ENCODE results near the gene COL4A5. TPM values are rescaled to one million over a fixed set of nuclear protein-coding genes. Genes with fewer than 3 reads are reported as not detected.
"Not testable (repeated sequence)": the region's sequence is repeated elsewhere in the genome, so short reads cannot be mapped to it uniquely, and the experiment has no call there.

The COL4A5 gene
- polyA plus RNA-seq (2012; ENCODE audit: insufficient read depth, insufficient read length) = not detected

DNA sequence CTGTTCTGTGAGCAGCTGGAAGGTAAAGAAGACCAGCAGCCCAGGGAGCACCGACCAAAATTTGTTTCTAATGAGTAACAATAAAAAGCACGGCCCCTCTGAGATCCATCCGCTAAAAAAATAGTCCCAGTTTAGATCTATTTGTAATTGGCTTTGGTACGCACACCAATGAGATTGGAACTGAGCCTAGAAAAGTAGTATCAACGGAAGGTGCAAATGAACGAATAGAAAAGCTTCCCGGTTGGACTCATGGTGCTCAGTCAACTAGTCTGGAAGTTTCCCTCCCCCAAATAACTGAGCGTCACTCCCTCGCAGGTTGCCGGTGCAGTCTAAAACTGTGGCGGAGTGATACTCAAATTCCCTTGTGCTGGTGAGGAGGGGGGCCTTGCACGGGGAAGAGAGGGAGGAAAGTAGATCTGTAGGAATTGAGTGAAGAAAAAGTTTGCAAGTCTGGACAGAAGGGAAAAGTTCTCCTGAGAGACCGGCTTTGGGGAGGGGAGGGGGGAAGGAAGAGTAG, at the start of gene COL4A5:
Gene COL4A5, plus strand, starts transcription at position 413 of the 517 bp plus-strand sequence. CDS start 288 bp downstream, outside the sequence.
- no peak for DNase-seq (ENCODE audit: low read depth, low spot score)
- H3K4me3 ChIP-seq (ENCODE audit: low read length) = no peak within 1 kb of the TSS

DNA sequence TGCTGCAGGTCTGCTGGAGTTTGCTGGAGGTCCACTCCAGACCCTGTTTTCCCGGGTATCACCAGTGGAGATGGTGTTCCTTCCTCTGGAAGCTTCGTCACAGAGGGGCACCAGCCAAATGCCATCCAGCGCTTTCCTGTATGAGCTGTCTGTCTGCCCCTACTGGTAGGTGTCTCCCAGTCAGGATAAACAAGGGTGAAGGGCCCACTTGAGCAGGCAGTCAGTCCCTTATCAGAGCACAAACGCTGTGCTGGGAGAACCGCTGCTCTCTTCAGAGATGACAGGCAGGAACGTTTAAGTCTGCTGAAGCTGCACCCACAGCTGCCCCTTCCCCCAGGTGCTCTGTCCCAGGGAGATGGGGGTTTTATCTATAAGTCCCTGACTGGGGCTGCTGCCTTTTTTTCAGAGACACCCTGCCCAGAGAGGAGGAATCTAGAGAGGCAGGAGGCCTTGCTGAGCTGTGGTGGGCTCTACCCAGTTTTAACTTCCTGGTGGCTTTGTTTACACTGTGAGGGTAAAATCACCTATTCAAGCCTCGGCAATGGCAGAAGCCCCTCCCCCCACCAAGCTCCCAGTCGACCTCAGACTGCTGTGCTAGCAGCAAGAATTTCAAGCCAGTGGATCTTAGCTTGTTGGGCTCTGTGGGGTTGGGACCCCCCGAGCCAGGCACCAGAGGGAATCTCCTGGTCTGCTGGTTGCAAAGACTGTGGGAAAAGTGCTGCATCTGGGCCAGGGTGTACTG, 48.5 kb upstream of the COL4A5 start:
- H3K4me3 ChIP-seq (ENCODE audit: low read length); DNase-seq (ENCODE audit: low read depth, low spot score): not testable (repeated sequence)

DNA sequence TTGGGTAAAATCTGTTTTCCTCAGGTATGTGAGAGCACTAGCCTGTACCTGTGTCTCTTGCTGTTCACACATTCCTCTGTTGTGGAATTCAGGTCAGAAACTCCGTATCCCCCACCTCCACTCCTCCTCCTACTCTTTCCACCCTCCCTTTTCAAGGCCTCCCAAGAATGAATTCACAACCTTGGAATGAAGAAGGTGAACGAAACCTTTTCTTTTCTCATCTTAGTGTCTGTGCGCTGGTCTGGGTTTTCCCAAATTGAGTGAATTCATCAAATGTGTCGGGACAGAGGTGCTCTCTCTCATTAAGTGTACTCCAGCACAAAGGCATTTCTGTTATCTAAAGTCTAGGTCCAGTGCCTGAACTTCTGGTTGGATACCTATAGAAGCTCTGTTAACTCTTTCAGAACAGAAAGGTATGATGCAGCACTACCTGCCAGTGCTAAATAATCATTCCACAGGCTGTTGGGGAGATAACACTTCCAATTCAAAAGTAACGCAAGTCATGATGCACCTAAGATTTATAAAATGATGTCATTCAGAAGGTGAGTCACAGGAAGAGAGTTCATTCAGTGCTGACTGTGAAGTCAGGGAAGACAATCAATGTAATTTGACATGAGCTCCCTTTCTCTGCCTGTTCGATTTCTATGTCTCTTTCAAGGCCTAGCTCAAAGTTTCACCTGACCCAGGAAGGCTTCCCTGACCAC, 43.3 kb upstream of the COL4A5 start:
- H3K4me3 ChIP-seq (ENCODE audit: low read length) = no peak overlapping the region
- no peak for DNase-seq (ENCODE audit: low read depth, low spot score)

DNA sequence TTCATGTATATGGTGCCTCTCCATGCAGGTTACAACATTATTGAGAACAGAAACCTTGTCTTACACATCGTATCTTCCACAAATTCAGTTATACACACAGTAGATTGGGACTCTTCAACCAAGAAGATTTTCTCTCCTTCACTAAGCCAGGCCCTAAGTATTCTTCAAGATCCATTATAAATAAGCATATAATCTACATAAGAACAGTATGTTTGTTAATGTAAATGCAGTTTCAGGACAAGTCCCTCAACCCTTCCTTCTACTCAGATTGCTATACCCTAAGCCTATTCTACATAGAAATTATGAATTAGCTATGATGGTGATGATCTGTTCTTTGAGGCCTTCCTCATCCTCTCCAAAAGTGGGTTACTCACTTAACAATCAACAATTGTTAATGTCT, 42.7 kb upstream of the COL4A5 start:
- H3K4me3 ChIP-seq (ENCODE audit: low read length) = no peak overlapping the region
- no peak for DNase-seq (ENCODE audit: low read depth, low spot score)

DNA sequence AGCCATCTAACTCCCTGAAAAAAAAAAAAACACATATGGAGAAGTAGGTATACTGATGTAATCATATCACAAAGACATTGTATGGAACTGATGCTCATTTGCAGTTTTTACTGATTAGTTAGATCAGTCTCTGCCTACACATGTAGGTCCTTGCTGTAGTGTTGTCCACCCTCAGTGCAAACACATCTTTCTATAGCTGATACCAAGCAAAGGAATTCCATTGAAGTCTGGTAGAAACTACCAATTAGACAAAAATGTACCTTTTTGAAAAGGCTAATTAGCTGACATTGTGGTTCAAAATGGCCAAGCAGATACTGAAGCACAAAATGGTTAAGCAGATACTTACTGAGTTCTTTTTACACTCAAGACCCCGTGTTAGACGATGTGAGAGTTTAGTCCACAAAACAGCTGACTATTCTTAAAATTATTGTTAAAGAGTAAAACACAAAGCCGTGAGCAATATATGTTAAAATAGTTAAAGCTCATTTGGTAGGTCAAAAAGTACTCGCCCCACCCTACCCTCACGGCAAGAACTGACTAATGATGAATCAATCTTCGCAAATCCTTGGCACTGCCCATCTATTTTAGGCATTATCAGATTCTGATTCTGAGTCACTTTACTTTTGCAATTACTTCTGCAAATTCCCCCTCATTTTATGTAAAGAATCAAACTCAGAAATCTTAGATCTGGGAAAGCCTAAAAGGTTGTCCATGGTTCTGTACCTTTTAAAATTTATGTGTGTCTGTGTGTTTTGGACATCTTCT, 41.8 kb upstream of the COL4A5 start:
- H3K4me3 ChIP-seq (ENCODE audit: low read length) = no peak overlapping the region
- no peak for DNase-seq (ENCODE audit: low read depth, low spot score)

DNA sequence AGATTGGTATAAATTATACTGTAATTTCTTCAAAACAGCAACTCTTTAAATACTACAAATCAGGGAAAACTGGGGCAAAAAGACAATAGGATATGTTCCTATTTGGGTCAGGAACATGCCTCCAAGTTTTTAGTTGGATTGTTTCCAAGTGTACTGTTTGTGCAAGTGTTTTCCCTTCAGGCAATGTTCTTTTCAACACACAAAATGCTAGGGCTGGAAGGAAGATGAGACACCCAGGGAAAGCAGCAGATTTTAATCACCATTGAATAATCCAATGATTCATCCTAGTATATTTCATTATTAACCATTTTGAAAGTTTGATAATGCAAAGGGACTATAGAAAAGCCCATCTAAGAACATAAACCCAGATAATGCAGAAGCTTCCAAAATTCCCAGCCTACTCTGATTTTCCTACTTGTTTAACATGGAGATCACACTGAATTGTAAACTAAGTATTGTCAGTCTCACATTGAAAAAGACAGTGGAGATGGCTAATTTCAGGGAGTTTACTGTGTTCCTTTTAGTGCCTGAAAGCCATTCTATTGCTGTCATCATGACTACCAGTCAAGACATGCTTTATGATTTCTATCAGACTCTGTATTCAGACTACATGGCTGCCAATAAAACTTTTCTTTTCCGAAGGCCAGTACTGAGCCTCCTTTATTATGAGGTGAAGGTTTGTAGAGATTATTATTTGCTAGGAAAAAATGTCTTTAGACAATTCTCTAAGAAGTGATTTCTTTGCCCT, 40.0 kb upstream of the COL4A5 start:
- no peak for DNase-seq (ENCODE audit: low read depth, low spot score)
- no peak overlapping the region for H3K4me3 ChIP-seq (ENCODE audit: low read length)

DNA sequence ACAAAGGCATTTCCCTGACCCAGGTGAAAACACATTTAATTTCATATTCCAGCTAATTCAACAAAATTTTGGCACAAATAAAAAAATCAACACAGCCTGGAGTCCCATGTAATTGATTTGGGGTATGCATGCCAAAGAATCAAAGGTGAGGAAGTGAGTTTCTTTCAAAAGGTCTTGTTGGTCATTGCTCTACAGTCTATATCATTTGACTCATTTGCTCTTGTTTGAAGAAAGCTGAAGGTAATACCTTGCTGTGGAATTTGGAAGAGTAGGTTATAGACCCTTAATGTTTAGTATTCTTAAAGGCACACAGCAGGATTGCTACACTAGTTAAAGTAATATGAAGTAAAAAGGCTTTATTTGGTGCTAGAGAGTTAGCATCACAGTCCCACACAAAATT, 26.9 kb upstream of the COL4A5 start:
- no peak for DNase-seq (ENCODE audit: low read depth, low spot score)
- no peak overlapping the region for H3K4me3 ChIP-seq (ENCODE audit: low read length)

DNA sequence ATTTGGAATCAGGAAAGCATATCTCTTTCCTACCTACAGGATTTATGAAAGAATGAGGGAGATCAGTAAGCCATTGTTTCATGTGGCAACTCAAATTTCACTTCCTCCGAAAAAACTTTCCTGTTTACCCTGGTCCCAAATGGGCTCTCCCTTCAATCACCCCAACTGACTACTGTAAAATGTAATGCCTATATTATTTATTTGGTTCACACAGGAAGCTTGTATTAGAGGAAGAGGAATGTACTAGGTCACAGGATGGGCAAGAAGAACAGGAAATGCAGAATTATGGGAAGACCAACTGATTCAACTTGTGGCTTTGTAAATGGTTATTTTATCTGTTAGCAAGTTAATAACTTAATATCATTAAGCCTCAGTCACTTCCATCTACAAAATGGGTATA, 24.5 kb upstream of the COL4A5 start:
- H3K4me3 ChIP-seq (ENCODE audit: low read length) = no peak overlapping the region
- no peak for DNase-seq (ENCODE audit: low read depth, low spot score)

DNA sequence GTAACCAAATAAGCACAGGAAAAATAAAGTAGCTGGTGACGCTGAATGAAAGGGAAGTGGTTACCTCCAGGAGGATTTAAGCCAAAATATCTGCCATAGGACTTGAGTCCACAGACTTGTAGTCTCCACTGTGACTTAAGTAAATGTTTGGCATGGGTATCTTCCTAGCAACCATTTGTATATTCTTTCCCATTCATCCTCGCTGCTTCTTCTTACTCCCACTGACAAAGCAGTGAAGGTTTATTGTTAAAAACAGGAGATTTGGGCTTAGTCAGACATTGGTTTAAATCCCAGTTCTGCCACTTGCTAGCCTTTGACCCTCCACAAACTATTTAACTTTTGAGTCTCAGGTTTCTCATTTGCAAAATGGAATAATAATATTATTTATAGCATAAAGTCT, 23.7 kb upstream of the COL4A5 start:
- DNase-seq (ENCODE audit: low read depth, low spot score) = no peak
- no peak overlapping the region for H3K4me3 ChIP-seq (ENCODE audit: low read length)

DNA sequence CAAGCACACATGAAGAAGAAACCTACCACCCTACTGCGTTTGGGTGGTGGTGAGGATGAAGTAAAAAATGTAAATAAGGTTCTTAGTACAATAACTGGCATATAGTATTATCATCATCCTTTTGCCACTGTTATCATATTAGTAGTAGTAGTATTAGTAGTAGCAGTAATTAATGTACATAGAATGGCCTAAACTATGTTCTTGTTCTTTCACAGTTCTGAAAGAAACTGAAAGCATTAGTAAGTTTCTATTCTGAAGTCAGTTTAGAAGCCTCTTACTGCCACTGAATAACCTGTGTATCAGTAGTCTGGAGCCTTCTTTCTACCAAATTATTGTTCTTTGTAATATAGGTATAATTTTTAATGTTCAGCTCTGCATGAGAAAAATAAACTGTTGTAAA, 22.4 kb upstream of the COL4A5 start:
- no peak for DNase-seq (ENCODE audit: low read depth, low spot score)
- no peak overlapping the region for H3K4me3 ChIP-seq (ENCODE audit: low read length)

DNA sequence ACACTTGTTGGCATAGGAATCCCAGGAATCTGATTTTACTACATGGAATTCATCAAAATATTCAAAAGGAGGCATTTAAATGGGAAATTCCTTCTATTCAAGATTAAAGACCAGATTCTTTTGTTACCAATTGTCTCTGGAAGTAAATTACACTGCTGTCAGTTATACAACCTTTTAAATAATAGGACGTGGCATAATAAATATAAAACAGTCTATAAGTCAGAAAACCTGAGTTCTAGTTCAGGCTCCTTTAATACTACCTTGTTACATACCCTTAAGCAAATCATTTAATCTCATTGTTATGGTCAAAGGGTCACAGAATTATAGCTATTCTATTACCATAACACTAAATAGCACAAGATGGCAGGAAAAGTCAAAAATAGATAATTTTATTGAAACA, 20.2 kb upstream of the COL4A5 start:
- no peak for DNase-seq (ENCODE audit: low read depth, low spot score)
- H3K4me3 ChIP-seq (ENCODE audit: low read length) = no peak overlapping the region

DNA sequence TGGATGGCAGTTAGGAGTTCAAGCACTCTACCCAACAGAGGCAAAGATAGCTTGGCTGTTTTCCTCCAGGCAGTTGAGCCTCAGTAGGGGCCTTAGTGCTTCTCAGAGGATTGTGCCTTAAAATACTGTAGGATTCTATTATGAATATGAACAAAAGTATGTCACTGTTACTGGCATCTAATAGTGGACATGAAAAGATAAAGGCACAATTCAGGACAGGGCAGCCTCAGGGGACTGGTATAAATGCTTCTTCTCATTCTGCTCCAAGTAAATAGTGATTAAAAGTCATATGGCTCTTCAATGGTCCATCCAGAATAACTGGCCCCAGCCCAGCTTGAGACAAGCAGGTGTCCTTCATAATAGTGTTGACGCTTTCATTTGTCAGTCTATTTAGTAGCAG, 19.2 kb upstream of the COL4A5 start:
- H3K4me3 ChIP-seq (ENCODE audit: low read length) = no peak overlapping the region
- no peak for DNase-seq (ENCODE audit: low read depth, low spot score)

DNA sequence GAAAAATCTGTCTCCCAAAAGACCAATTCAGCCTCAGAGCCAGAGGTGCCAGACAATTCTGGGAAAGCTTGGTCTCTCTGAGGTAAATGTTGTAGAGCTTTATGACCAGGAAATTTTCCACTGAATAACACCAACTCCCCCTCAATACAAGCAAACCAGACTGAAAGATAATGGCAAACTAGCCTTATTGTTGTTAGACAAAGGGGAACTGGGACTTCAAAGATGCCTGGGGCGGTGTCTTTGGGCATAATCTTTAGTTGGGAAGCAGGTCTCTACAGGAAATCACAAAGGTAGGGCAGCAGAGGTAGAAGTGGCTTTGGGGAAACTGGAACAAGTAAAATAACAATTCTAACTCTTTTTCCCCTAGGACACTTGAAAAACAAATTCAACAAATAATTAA, 13.4 kb upstream of the COL4A5 start:
- no peak for DNase-seq (ENCODE audit: low read depth, low spot score)
- no peak overlapping the region for H3K4me3 ChIP-seq (ENCODE audit: low read length)

DNA sequence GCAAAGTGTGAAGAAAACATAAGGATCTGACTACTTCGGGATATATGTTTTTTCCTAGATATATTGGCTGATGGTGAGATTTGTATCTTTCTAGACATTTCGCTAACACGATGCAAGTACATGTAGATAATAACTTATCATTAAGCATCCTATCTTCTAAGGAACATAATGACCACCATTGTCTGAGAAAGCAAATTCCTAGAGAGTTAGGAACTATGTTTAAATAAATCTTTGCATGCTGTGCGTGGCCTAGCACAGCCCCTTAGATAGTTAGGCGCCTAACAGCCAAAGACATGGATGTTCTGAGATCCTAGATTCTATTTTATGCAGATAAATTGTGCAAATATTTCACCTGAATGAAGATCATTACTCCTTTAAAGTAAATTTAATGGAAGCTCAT, 4.4 kb upstream of the COL4A5 start:
- no peak overlapping the region for H3K4me3 ChIP-seq (ENCODE audit: low read length)
- DNase-seq (ENCODE audit: low read depth, low spot score) = no peak

DNA sequence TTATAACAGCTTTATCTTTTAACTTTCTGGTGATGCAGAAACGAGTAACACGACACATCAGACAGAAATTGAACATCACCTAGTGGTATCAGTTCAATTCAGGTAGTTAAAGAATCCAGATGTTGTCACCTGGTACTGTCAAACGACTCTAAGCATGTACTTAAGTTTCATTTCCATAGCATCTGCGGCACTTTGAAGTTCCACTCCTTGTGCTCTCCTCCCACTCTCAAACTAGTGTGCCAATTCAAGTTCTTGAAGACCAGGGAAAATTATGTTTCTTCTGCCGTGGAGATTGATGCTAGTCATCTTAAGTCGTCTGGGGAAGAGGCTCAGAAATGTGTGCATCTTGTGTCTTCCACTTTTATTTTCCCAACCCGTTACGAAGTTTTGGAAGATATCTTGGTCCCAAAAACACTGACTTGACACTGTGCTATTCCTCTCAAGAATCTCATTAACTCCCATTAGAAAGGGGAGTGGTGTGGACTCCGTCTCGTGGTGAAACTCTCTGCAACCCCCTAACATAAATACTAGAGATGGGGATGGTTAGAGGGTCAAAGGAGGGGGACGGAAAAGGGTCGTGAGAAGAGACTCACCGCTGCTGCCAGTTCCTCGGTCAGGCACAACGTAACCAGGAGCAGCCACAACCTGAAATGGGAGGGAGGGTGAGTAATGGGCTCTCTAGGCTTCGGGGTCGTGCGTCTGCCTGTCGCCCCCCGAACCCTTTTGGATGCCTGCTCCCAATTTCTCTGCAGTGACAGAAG, 2.1 kb upstream of the COL4A5 start:
- DNase-seq (ENCODE audit: low read depth, low spot score) = no peak
- no peak overlapping the region for H3K4me3 ChIP-seq (ENCODE audit: low read length)

DNA sequence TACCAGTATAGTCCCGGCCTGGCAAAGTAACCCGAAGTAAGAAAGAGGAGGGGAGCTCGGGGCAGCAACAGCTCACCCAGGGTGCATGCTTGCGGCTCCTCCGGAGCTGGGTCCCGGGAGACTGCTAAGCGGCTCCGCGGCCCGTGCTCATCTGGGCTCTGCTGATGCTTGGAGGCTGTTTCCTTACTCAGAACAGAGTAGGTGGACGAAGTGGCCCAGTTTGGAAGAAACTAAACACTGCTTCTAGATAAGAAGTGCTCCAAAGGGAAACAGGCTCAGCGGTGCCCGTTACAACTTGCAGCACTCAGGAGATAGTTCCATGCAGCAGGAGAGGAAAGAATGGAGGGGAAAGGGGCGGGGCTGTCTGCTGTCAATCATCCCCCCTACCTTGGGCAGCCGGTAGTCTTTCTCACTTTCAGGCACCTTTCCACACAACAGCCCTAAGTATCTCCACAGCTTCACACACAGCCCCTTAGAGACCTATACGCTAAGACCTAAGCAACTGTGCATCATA, 1.5 kb upstream of the COL4A5 start, which contains the start of gene COL4A6:
Gene COL4A6, minus strand, starts transcription at position 313 of the 514 bp plus-strand sequence. Its CDS starts 226 bp downstream, at position 87.
- DNase-seq (ENCODE audit: low read depth, low spot score) = no peak
- H3K4me3 ChIP-seq (ENCODE audit: low read length) = no peak within 1 kb of the TSS

DNA sequence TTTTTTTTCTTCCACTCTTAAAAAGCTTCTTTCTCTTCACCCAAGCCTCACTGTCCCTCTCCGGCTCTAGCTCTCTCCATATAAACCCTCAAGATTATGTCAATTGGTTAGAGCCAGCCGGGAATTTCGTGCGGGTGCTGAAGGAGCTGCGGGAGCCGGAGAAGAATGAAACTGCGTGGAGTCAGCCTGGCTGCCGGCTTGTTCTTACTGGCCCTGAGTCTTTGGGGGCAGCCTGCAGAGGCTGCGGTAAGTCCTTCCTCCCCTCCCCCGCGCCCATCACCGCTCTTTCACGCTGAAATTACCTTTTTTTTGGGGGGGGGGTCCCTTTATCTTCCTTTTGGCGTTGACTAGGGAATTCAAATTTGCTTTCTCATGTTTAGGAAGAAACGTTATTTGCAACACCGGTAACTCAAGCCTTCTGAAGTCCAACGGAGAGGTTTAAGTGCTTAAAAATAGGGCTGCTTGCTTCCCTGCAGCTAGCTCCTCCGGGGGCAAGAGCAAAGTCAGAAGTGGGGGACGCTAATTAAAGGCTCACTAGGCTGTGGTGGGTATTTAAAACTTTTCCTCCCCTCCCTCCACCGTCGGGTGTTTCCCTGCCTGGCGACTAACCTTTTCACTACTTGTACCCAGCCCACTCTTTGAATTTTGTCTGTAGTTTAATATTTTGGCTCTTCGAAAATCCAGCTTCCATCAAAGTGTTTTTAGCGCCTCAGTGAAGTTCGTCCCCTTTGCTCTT, 491 bp downstream of the COL4A5 start:
- H3K4me3 ChIP-seq (ENCODE audit: low read length) = no peak overlapping the region
- no peak for DNase-seq (ENCODE audit: low read depth, low spot score)

Data from Jurkat, Clone E6-1 (cell line).